Parathyroid adenoma (tissue), 2 donors: Measurements from ENCODE around the gene ITGB5.

Source experiments
- H2AFZ ChIP-seq: fragments of 300-600 bp; sonication (generic); one replicate; pipeline ENCODE4 v1.7.0; 2017; ENCODE audit warnings: antibody characterized with exemption, mild to moderate bottlenecking
- H3K27ac ChIP-seq: fragments of 300-600 bp; sonication (generic); one replicate; pipeline ENCODE4 v1.7.0; 2017
- H3K27me3 ChIP-seq: fragments of 300-600 bp; sonication (generic); one replicate; pipeline ENCODE4 v1.7.0; 2017; ENCODE audit warnings: low read length; ENCODE audit not compliant: control insufficient read depth, insufficient read depth
- H3K36me3 ChIP-seq: fragments of 300-600 bp; sonication (generic); one replicate; pipeline ENCODE4 v1.7.0; 2017; ENCODE audit warnings: low read length; ENCODE audit not compliant: control insufficient read depth, insufficient read depth
- H3K4me1 ChIP-seq: fragments of 300-600 bp; sonication (generic); one replicate; pipeline ENCODE4 v1.7.0; 2017; ENCODE audit warnings: control low read depth
- H3K4me2 ChIP-seq: fragments of 300-600 bp; sonication (generic); one replicate; pipeline ENCODE4 v1.7.0; 2017; ENCODE audit warnings: low read length
- H3K4me3 ChIP-seq: fragments of 300-600 bp; sonication (generic); one replicate; pipeline ENCODE4 v1.7.0; 2017; ENCODE audit warnings: low read depth, low read length
- H3K79me2 ChIP-seq: fragments of 300-600 bp; sonication (generic); one replicate; pipeline ENCODE4 v1.7.0; 2017; ENCODE audit warnings: control low read depth
- H3K9ac ChIP-seq: fragments of 300-600 bp; sonication (generic); one replicate; pipeline ENCODE4 v1.7.0; 2017; ENCODE audit warnings: mild to moderate bottlenecking
- H3K9me3 ChIP-seq: fragments of 300-600 bp; sonication (generic); one replicate; pipeline ENCODE4 v1.7.0; 2017; ENCODE audit warnings: low read length; ENCODE audit not compliant: control insufficient read depth
- CTCF ChIP-seq: fragments of 300-600 bp; sonication (generic); IDR thresholded peaks from one replicate; pipeline ENCODE4 v1.7.0; 2017; ENCODE audit warnings: antibody characterized with exemption, mild to moderate bottlenecking
- donor health status: primary hyperparathyroidism.

Gene ITGB5

GRCh38 chr3:124896824-124897526 is 9.8 kb upstream of the ITGB5 start:
- Histone ChIP-seq H3K9me3 (no peaks in the 10 kb centered on the region), H3K4me2 (no peak overlapping the region), H3K27ac (no peak overlapping the region), H3K79me2 (no peaks in the 10 kb centered on the region), H2AFZ (no peak overlapping the region), H3K4me1 (no peaks in the 10 kb centered on the region), H3K27me3 (no peaks in the 10 kb centered on the region), H3K36me3 (no peaks in the 10 kb centered on the region), H3K4me3 (no peak overlapping the region), H3K9ac (no peak overlapping the region)
- TF ChIP-seq CTCF, result no peak

- no peak for TF ChIP-seq CTCF
- Histone ChIP-seq H3K27me3 (no peaks in the 10 kb centered on the region), H3K27ac (no peak overlapping the region), H3K36me3 (no peaks in the 10 kb centered on the region), H3K4me1 (no peaks in the 10 kb centered on the region), H3K4me3 (no peak overlapping the region), H3K79me2 (no peaks in the 10 kb centered on the region), H3K9me3 (no peaks in the 10 kb centered on the region), H3K9ac (no peak overlapping the region), H3K4me2 (no peak overlapping the region), H2AFZ (no peak overlapping the region)
Measured at GRCh38 chr3:124895756-124896155, 8.6 kb upstream of the ITGB5 start.

- no peak overlapping the region for H3K27ac ChIP-seq
- no peaks in the 10 kb centered on the region for H3K27me3 ChIP-seq
- TF ChIP-seq CTCF, result no peak
- H2AFZ ChIP-seq, result no peak overlapping the region
- no peak overlapping the region for H3K4me2 ChIP-seq
- H3K9ac ChIP-seq, result no peak overlapping the region
- no peaks in the 10 kb centered on the region for H3K9me3 ChIP-seq
- H3K79me2 ChIP-seq, result no peaks in the 10 kb centered on the region
- no peaks in the 10 kb centered on the region for H3K36me3 ChIP-seq
- H3K4me3 ChIP-seq, result no peak overlapping the region
- H3K4me1 ChIP-seq, result no peaks in the 10 kb centered on the region
Measured at GRCh38 chr3:124893526-124893925, 6.4 kb upstream of the ITGB5 start.

GRCh38 chr3:124890573-124891190 is 3.5 kb upstream of the ITGB5 start:
- no peaks in the 10 kb centered on the region for H3K27me3 ChIP-seq
- H3K79me2 ChIP-seq, result no peaks in the 10 kb centered on the region
- TF ChIP-seq CTCF, result no peak
- no peak overlapping the region for H3K27ac ChIP-seq
- no peak overlapping the region for H2AFZ ChIP-seq
- no peaks in the 10 kb centered on the region for H3K36me3 ChIP-seq
- H3K4me2 ChIP-seq, result no peak overlapping the region
- no peak overlapping the region for H3K9ac ChIP-seq
- peaks cover 3% of the 10 kb centered on the region for H3K4me1 ChIP-seq
- H3K4me3 ChIP-seq, result no peak overlapping the region
- H3K9me3 ChIP-seq, result no peaks in the 10 kb centered on the region
